ENCODE data around the gene ATL2.
A peak's percentile ranks its signal among the peaks of the same experiment; 100 is the strongest.
"Not testable (repeated sequence)": the region's sequence is repeated elsewhere in the genome, so short reads cannot be mapped to it uniquely, and the experiment has no call there.

The ATL2 gene

GRCh38 chr2:38274286-38275276, 102.5 kb downstream of the ATL2 start:
- peak; percentile 69 for DNase-seq (ENCODE audit: low spot score)

DNA sequence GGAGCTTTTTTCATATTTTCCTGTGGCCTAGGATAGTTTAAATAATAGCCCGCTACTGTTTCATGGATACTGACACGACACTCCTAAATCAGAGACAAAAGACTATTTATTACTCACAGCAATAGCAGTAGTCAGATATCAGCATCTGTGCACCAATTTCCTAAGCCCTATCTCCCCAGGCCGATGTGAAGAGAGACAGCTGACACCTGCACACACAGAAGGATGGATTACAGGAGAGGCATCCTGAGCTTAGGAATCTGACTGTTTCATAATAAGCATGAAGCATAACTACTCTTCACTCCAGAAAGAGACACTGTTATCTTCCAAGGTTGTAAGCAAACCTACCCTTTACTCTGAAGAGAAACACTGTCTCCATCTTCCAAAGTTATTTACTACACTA, 105.4 kb downstream of the ATL2 start:
- DNase-seq (ENCODE audit: low spot score): no peak

DNA sequence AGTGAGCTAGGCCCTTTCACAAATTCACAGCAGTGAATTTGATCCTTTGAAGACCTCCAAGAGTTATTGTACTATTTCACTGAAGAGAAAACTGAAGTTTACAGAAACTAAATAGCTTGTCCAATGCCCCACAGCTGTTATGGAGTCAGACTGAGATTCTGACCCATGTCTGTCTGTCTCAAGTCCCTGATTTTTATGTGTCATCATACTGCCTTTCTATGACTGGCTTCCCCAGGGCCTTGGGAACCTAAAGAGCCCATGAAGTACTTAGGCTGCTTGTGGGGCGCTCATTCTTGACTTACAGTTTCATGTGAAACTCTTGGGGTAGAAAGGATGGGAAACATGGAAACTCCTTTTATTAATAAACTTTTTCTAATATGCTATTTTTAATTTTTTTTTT, 107.7 kb downstream of the ATL2 start:
- DNase-seq (ENCODE audit: low spot score): no peak

- DNase-seq (ENCODE audit: low spot score): no peak
These were observed 108.3 kb downstream of the ATL2 start for GRCh38 chr2:38268691-38269327.

- DNase-seq (ENCODE audit: low spot score): no peak
These were observed 109.1 kb downstream of the ATL2 start for GRCh38 chr2:38268001-38268400.

DNA sequence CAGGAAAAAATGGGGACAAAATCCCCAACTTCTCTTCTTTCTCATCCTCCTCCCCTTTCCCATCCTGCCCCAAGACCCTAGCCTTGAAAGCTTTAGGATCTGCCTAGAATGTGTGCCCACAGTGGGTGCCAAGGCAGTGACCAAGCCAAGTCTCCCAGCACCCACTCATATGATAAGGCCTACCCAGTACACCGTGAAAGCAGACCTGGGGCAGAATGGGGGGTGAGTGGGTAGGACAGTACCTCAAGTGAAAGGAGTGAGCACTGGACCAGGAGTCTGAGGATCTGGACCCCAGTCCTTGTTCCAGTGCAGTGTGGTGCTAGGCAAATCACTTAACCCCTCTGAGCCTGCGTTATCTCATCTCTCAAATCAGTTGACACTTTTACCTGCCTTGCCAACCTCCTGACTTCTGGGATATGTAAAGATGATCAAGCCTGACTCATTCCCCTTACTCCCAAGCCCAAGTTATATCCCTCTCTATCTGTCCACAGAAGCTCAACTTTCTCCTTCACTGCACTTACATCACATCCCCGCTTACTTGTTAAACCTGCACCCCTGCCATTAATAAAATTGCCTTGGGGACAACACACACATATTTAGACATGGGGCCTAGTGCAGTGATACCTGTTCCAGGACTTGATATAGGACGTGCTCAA, 109.7 kb downstream of the ATL2 start:
- DNase-seq (ENCODE audit: low spot score): no peak

- no peak for DNase-seq (ENCODE audit: low spot score)
These were observed 110.6 kb downstream of the ATL2 start for GRCh38 chr2:38266382-38267061.

- no peak for DNase-seq (ENCODE audit: low spot score)
These were observed 111.6 kb downstream of the ATL2 start for GRCh38 chr2:38265461-38265860.

DNA sequence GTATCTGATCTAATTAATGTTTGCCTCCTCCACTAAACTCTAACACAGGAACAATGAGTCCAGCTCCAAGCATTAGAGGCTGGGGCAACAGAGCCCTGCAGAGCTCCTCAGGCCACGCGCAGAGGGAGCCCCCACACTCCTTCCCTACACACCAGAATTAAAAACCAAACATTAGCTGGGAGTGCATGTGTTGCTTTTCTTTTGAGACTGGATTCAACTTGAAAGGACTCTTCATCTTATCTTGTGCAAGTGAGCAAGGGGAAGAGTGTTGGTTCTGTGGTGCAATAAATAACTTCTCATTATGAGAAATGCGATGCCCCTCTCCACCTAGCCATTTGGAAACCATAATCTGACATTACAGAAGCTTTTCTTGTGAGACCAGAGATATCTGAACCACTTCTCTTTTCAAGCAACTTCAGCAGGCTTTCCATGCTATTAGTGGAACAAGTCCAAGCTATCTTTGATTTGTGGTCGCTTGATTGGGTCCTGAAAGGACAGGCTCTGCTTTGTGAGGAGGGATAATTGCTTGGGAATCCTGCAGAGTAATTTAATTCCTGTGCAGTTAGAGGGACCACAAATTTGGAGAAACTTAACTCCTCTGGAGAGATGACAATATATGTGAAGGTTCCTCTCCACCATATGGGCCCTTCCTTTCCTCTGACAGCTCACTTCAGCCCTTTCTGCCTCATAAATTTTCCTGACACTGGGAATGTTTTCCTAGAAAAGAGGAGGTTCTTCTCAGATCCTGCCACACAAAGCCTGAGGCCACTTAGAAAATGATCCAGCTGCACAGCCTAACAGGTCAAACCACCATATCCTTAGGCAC, 112.5 kb downstream of the ATL2 start:
- DNase-seq (ENCODE audit: low spot score): no peak

DNA sequence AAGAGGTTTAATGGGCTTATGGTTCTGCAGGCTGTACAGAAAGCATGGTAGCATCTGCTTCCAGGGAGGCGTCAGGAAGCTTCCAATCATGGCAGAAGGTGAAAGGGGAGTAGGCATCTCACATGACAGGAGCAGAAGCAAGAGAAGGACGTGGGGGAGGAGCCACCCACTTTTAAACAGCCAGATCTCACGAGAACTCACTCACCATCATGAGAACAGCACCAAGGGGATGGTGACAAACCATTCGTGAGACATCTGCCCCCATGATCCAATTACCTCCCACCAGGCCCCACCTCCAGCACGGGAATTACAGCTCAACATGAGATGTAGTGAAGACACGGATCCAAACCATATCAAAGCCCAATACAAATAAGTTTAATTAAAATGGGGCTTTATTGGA, 113.8 kb downstream of the ATL2 start:
- DNase-seq (ENCODE audit: low spot score): no peak

DNA sequence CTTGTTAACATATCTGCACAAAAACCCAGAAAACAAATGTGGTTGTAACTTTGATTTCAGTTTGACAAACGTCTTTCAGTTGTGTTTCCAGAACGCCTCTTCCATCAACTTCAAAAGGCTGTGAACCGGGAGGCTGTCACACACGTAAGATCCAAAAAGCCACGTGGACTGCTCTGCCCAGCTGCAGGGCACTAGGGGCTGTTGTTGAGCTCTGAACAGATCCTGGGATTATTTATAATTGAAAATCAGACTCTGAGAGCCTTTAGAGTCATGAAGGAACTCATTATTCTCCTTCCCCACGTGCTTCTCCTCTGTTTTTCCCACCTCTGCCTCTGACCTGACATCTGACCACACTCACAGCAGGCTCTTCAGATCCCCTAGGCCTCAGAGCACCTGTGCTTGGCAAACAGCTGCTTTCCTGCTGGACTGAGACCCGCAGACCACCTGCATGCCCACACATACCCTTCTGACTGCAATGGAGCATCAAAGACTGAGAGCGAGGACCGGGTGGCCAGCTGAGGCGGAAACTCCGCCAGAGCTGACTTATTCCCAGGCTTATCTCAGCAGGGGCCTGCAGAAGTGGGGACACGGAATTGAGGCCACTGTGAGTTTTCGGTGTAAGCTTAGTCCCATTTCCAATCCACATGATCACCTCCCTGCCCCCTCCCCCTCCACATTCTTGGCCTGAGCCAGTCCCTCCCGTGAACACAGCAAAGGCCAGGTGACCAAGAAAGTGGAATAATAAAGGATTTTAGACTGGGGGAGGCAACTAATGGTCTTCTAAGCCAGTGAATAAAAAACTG, 114.8 kb downstream of the ATL2 start:
- DNase-seq (ENCODE audit: low spot score): no peak

DNA sequence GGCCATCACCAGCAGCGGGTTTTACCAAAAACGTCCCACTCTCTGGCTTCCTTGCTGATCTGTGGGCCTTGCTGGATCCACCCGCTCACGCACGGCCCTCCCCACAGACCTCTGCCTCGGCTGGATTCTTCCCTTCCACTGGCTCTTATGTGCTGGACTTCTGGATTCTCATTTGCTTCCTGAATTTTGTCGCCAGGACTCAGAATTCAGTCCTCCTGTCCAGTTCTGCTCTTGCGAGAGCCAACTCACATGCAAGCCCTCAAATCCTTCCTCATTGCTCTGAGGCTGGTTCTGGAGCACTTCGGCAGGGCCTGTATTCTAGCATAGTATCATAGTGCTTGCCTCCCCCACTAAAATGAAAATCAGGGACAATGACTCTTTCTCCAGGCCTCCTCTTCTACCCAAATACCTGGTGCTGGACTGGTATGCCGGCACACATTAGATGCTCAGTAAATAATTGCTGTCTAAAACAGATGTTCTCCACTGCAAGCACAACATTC, 115.5 kb downstream of the ATL2 start:
- no peak for DNase-seq (ENCODE audit: low spot score)

DNA sequence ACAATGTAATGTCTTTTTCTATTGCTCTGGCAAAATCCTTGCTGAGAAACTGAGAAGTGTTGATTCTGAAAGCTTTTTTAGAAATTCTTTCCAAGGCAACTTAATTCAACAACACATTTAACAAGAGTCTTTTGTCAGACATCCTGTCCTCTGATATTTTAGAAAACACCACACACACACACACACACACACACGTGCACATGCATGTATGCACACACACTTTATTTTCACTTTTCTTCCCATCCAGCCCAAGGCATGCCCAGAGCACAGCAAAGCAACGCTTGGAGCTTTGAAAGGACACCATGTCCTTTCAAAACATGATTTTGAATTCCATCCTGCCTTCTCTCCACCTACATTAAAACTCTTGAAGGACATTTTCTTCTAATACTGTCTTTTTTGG, 116.1 kb downstream of the ATL2 start:
- DNase-seq (ENCODE audit: low spot score): no peak

GRCh38 chr2:38260469-38260868, 116.6 kb downstream of the ATL2 start:
- no peak for DNase-seq (ENCODE audit: low spot score)

DNA sequence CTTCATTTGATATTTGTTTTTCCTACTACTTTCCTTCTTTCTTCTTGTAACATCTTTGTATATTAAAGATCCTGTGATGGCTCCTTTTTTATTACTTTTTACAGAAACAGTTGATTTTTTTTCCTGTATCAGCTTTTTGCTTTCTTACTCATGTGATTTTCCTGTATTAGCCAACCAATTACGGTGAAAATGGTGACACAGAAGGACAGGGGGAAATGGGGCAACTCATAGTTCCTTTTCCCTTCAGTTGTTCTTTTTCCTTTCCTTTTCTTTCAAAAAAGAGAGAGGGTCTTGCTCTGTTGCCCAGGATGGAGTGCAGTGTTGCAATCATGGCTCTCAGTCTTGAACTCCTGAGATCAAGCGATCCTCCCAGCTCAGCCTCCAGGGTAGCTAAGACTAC, 117.8 kb downstream of the ATL2 start:
- no peak for DNase-seq (ENCODE audit: low spot score)

- DNase-seq (ENCODE audit: low spot score): not testable (repeated sequence)
These were observed 119.4 kb downstream of the ATL2 start for GRCh38 chr2:38257680-38258079.

DNA sequence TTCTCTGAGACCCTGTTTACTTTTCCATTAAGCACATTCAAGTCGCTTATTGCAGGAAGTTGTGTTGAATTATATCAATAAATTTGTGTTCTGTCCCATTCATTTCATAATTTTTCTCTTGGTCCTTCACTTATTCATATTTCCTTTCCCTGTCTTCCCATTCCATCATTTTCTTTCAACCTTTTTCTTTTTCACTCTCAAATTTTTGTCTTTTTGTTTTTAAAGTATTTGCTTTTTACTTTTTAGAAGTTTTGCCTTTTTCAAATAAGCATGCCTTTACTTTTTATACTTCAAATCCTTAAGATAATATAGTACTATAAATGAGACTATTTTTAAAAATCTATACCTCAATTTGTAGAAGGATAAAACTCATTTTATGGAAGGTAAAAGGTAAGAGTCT, 120.5 kb downstream of the ATL2 start:
- DNase-seq (ENCODE audit: low spot score): no peak

DNA sequence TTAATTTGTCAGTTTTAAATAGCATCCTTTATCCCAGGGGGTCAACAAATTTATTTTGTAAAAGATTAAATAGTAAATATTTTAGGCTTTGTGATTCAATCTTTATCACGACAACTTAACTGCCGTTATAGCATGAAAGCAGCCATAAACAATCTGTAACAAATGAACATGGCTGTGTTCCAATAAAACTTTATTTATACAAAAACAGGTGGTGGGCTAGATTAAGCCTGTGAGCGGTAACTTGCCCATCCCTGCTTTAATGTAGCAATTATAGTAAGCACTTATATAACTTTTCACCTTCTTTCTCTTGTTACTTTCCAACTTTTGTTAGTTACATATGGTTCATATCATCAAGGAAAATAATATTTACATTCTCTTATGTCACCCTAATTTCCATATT, 121.9 kb downstream of the ATL2 start:
- no peak for DNase-seq (ENCODE audit: low spot score)

- DNase-seq (ENCODE audit: low spot score): no peak
These were observed 122.3 kb downstream of the ATL2 start for GRCh38 chr2:38254796-38255195.

DNA sequence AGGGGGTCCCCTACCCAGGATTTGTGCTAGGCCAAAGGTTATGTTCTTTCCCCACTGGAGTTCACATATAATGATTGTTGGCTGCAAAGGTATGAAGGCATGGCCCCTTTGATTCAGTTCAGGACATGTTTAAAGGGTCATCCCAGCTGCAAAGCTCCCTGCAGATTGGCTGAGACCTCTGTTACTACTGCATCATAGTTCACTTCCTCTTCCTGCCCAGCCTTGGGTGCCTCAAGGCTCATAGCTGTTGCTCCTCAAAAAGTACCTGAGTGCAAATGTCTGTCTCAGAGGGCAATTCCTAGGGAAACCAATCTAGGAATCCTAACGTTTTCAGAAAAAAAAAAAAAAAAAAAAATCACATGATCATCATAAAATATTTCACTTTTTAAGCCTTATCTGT, 125.1 kb downstream of the ATL2 start:
- DNase-seq (ENCODE audit: low spot score): no peak

All from cerebellar cortex (tissue), 1 donor.